PFSK-1 (cell line): ENCODE measurements around the gene SERGEF.

Experiments used
- FOXP2 ChIP-seq: optimal IDR thresholded peaks from 2 replicates; pipeline ENCODE3; 2011; ENCODE audit warnings: borderline replicate concordance, control low read depth, inconsistent platforms; ENCODE audit not compliant: insufficient read depth; ENCODE audit errors: extremely low read length, extremely low read depth
- POLR2AphosphoS5 ChIP-seq: IDR thresholded peaks from 2 replicates; pipeline ENCODE4 v1.6.1; 2012; ENCODE audit warnings: low read depth, mild to moderate bottlenecking, control low read depth, low read length, moderate library complexity
- REST ChIP-seq, 2 experiments: IDR thresholded peaks; 2 replicates each; pipeline versions ENCODE4 v1.6.1 to v1.8.0; 2011 to 2012; ENCODE audit warnings: low read depth in 2 of 2, low read length in 2 of 2, control low read depth in 1 of 2, inconsistent platforms in 1 of 2, mild to moderate bottlenecking in 1 of 2, moderate library complexity in 1 of 2; ENCODE audit not compliant: insufficient read depth in 1 of 2
- SIN3A ChIP-seq: IDR thresholded peaks from 2 replicates; pipeline ENCODE4 v1.6.1; 2012; ENCODE audit warnings: mild to moderate bottlenecking, low read length, moderate library complexity, borderline replicate concordance; ENCODE audit not compliant: insufficient read depth
- TAF1 ChIP-seq: IDR thresholded peaks from 2 replicates; pipeline ENCODE4 v1.6.1; 2012; ENCODE audit warnings: low read length, control low read depth, borderline replicate concordance; ENCODE audit not compliant: insufficient read depth

The SERGEF gene

GRCh38 chr11:17782145-17782544 lies 230.7 kb downstream of the SERGEF start:
- TF ChIP-seq REST (IDR thresholded peaks at IDR 0.05; ENCODE audit: insufficient read depth in 1 of 2, low read depth in 2 of 2, low read length in 2 of 2) (no peak), POLR2AphosphoS5 (no peak), SIN3A (no peak), FOXP2 (no peak), TAF1 (no peak)

- TF ChIP-seq FOXP2: no peak
- no peak for TF ChIP-seq TAF1
- no peak for TF ChIP-seq SIN3A
- no peak for TF ChIP-seq REST (IDR thresholded peaks at IDR 0.05; ENCODE audit: insufficient read depth in 1 of 2, low read depth in 2 of 2, low read length in 2 of 2)
- no peak for TF ChIP-seq POLR2AphosphoS5
Measured at GRCh38 chr11:17781626-17782025, 231.2 kb downstream of the SERGEF start.

- no peak for TF ChIP-seq SIN3A
- no peak for TF ChIP-seq FOXP2
- no peak for TF ChIP-seq POLR2AphosphoS5
- TF ChIP-seq REST (IDR thresholded peaks at IDR 0.05; ENCODE audit: insufficient read depth in 1 of 2, low read depth in 2 of 2, low read length in 2 of 2): no peak
- TF ChIP-seq TAF1: no peak
Measured at GRCh38 chr11:17781221-17781620, 231.6 kb downstream of the SERGEF start.

GRCh38 chr11:17780668-17781067 lies 232.2 kb downstream of the SERGEF start:
- TF ChIP-seq POLR2AphosphoS5 (no peak), TAF1 (no peak)

GRCh38 chr11:17779861-17780594 lies 232.8 kb downstream of the SERGEF start:
- TF ChIP-seq TAF1 (no peak), REST (IDR thresholded peaks at IDR 0.05; ENCODE audit: insufficient read depth in 1 of 2, low read depth in 2 of 2, low read length in 2 of 2) (no peak)
